GM12865 (cell line): ENCODE measurements around the gene CELF4.

Experiments used
- DNase-seq: peaks from one replicate; pipeline ENCODE4 v3.0.0; 2010; ENCODE audit warnings: low read depth
- H3K4me3 ChIP-seq: 2 replicates; pipeline ENCODE4 v1.5.1; 2011; ENCODE audit warnings: mild to moderate bottlenecking, low read depth, low read length, control low read depth
- TF ChIP-seq, protein P1 (sequence below): IDR thresholded peaks from 2 replicates; pipeline ENCODE4 v1.5.1; 2011; ENCODE audit warnings: low read length, control low read depth, low read depth, inconsistent platforms; ENCODE audit not compliant: insufficient read depth; ENCODE audit errors: missing control alignments

CELF4 gene

DNA sequence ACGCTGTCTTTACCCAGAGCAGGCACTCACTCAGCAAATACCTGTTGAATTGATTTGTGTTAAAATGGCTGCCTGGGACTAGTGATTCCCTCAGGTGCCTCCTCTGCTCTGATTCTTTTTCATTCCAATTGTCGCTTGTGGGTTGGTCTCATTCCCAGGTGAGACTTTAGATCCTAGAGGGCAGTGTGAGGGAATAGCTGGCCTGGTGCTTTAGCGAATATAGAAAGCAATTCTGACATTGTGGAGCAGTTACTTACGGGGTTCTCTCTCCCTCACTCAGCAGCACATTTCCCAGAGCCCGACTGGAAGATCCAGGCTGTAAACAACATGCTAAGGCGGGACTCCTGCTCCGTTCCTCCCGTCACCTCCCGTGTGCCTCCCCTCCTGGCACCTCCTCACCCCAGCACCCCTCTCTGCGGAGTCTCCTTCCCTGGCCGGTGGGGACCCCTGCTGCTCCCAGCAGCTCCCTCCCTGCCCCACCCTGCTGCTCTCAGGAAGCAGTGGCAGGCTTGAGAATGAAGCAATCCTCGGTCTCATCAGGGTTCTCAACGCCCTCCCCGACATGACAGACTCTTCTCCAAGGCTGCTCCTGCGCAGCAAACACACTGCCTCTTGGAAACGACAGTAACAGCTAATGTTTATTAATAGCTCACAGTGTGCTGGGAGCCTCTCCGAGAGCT, 26.9 kb downstream of the CELF4 start:
- TF ChIP-seq, protein P1, sequence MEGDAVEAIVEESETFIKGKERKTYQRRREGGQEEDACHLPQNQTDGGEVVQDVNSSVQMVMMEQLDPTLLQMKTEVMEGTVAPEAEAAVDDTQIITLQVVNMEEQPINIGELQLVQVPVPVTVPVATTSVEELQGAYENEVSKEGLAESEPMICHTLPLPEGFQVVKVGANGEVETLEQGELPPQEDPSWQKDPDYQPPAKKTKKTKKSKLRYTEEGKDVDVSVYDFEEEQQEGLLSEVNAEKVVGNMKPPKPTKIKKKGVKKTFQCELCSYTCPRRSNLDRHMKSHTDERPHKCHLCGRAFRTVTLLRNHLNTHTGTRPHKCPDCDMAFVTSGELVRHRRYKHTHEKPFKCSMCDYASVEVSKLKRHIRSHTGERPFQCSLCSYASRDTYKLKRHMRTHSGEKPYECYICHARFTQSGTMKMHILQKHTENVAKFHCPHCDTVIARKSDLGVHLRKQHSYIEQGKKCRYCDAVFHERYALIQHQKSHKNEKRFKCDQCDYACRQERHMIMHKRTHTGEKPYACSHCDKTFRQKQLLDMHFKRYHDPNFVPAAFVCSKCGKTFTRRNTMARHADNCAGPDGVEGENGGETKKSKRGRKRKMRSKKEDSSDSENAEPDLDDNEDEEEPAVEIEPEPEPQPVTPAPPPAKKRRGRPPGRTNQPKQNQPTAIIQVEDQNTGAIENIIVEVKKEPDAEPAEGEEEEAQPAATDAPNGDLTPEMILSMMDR, result no peak
- DNase-seq, result no peak
- no peak overlapping the region for H3K4me3 ChIP-seq

DNA sequence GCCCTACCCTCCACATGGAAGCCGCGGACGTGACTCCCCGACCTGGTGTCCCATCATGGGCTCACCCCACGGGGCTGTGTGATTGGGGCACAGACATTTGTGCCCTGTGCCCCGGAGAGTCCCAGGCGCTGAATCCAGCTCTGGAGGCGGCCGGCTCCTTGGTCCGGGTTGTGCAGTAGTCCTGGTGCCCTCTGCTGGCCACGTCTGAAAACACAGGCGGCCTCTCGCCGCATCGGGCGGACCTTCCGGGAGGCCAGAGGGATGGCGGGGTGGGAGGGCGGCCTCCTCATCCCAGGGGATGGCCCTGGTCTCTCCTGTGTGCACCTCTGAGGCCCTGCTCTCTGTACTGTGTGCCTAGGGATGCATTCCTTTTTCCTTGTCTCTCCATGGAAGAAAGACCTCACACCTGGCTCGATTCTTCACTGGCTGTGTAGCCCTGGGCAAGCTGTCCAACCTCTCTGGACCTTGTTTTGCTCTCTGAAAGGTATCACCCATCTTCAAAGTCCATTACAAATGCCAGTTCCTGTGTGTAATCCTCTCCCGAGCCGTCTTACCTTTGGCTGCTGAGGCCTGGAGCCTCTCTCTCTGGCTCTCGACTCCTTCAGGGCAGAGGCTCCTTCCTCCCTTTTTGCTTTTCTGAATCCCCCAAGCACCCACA, 27.6 kb downstream of the CELF4 start:
- H3K4me3 ChIP-seq, result no peak overlapping the region
- TF ChIP-seq, protein P1, result peak; percentile 80
- DNase-seq, result peak; percentile 71

DNA sequence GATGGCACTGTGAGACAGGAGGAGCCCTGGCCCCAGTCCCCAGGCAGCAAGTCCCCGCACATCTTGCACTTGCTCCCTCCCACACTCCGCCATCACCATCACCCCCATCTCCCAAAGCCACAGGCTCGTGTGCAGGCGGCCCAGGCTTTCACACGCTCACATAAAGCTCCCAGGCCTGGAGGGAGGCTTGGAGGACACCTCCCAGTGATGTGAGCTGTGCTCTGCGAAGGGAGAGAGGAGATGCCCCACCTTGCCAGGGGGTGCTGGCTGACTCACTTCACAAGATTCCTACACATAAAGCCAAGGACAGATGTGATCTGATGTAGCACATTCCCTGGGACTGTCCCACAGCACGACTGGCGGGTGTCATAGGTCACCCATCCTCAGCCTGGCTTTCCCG, 28.9 kb downstream of the CELF4 start:
- no peak for DNase-seq
- TF ChIP-seq, protein P1, result no peak

DNA sequence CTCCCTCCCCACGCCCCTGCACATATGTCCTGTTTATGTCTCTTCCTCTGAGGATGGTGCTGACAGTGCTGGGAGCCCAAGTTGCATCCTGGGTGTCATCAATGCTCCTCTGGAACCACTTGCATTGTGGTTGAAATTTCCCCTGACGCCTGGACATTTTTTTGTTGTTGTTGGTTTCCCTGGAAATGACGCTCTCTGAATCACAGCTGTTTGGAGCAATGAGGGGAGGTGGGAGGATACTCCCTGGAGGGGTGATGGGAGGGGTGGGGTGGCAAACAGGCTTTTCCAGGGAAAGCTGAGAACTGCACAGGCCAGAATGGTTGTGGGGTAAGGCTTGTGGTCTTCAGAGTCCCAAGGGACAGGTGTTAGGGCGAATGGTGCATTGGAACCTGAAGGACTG, 29.6 kb downstream of the CELF4 start:
- no peak overlapping the region for H3K4me3 ChIP-seq
- TF ChIP-seq, protein P1, result no peak
- no peak for DNase-seq

More for the DNA sequence above, 28.9 kb downstream of the CELF4 start:
- no peak overlapping the region for H3K4me3 ChIP-seq

DNA sequence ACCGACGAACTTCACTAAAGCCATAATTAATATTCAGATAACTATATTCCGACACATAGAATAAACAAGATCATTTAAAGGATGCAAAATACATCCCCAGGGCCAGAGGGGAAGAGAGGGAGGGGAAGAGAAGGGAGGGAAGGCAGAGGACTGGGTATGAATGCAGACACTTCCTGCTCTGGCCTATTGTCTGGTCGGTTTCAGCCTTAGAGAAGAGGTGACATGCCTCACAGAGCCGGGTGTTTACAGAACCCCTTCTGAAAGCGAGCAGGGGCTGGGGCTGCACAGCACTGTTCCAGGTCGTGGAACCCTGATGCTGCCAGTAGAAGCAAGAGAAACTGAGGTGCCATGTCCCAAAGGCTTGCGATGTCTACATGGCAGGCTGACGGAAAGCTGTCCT, 31.0 kb downstream of the CELF4 start:
- no peak overlapping the region for H3K4me3 ChIP-seq
- DNase-seq, result peak; percentile 44
- TF ChIP-seq, protein P1, result no peak

DNA sequence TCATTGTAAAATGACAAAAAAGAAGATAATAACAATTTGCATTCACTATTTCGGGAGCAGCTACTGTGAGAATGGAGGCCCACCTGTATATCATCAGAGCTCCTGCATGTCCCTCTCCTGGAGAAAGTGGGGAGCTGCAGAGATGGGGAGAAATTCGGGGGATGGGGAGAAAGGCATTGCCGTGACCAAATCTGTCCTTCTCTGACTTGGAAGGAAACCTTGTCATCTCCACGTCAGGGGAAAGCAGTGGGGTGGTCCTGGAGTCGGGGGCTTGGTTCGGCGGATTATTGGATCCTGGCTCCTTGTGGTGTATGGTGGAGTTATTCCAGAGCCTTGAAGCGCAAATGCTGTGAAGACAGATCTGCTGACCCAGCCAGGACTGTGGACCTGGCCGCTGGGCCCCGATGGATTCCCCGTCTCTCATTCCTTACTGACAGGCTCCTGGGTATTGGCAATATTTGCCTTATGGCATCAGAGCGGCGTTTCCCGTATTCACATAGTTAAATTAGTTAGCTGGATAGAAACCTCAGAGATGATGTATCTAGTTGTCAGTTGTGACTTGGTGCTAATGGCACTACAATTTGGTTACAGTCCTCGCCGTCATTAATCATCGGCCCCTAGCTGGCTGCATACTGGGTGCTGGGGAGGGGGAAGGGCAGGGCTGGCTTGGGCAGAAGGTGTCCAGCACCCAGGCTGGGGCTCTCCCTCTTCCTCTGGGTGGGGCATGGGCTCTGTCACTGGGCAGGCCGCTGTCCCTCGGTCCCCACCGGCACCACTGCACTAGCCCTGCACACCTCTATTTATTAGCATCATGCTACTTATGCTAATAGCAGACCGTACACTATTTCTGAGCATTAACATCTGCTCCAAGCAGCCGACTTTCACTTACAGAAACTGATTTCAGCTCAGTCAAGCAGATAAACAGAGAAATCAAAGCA, 31.7 kb downstream of the CELF4 start:
- no peak overlapping the region for H3K4me3 ChIP-seq
- TF ChIP-seq, protein P1, result no peak
- DNase-seq, result peak; percentile 27
